Tibial nerve (tissue), 4 donors: ENCODE results near the gene METAP2. TPM values are rescaled to one million over a fixed set of nuclear protein-coding genes. Genes with fewer than 3 reads are reported as not detected.
"Not testable (repeated sequence)": the region's sequence is repeated elsewhere in the genome, so short reads cannot be mapped to it uniquely, and the experiment has no call there.

Experiments
- DNase-seq, 2 donors: peaks; one replicate each; pipeline ENCODE4 v3.0.0-alpha.2; 2019; ENCODE audit warnings: low spot score in 2 of 2
- H3K27ac ChIP-seq, 4 donors: fragments of 200-600 bp; sonication (generic) in 3 of 4; one replicate each; pipeline ENCODE4 v1.5.1; 2017 to 2019; ENCODE audit warnings: mild to moderate bottlenecking in 1 of 4
- H3K27me3 ChIP-seq, 2 donors: fragments of 200-600 bp; sonication (generic) in 1 of 2; one replicate each; pipeline versions ENCODE4 v1.5.1 to v1.6.0; 2017 to 2019
- H3K36me3 ChIP-seq, 3 donors: fragments of 200-600 bp; sonication (generic); one replicate each; pipeline ENCODE4 v1.5.1; 2018 to 2019
- H3K4me1 ChIP-seq, 4 donors: fragments of 200-600 bp; sonication (generic) in 3 of 4; one replicate each; pipeline ENCODE4 v1.5.1; 2017 to 2019
- H3K4me3 ChIP-seq, 4 donors: fragments of 200-600 bp; sonication (generic) in 3 of 4; one replicate each; pipeline ENCODE4 v1.5.1; 2017 to 2019; ENCODE audit warnings: mild to moderate bottlenecking in 1 of 4, moderate library complexity in 1 of 4
- H3K9me3 ChIP-seq, 4 donors: fragments of 200-600 bp; sonication (generic) in 3 of 4; one replicate each; pipeline ENCODE4 v1.5.1; 2017 to 2019
- EP300 ChIP-seq, 2 donors: sonication (generic); formaldehyde crosslinking; IDR thresholded peaks; one replicate each; pipeline ENCODE4 v1.6.1; 2017; ENCODE audit warnings: antibody characterized with exemption in 2 of 2, mild to moderate bottlenecking in 1 of 2
- POLR2A ChIP-seq, 2 donors: fragments of 450-650 bp; IDR thresholded peaks; one replicate each; pipeline ENCODE4 v1.6.1; 2017; ENCODE audit warnings: antibody characterized with exemption in 2 of 2, mild to moderate bottlenecking in 2 of 2, moderate library complexity in 2 of 2
- WGBS, 2 donors: methylation state at CpG; one replicate each; pipeline ENCODE4 v1.1.5; 2018; 5-methylcytosine and 5-hydroxymethylcytosine counted together
- total RNA-seq, 4 donors: library from RNA; depleted of rRNA; stranded (reverse); fragments of >200 nt; gene quantifications; one replicate each; pipeline ENCODE4 v1.1.0, GENCODE V29; 2016
- TF ChIP-seq, protein P1 (sequence below), 5 experiments: fragments of 200-600 bp in 3 of 5; fragments of 450-650 bp in 2 of 5; sonication (generic) in 3 of 5; IDR thresholded peaks; one replicate each; pipeline ENCODE4 v1.5.1; 2016 to 2019; ENCODE audit warnings: antibody characterized with exemption in 5 of 5, mild to moderate bottlenecking in 3 of 5, moderate library complexity in 2 of 5

METAP2 gene
- total RNA-seq, 4 donors from 2014 or later = 62.6 to 111 (median 73.9) TPM

DNA sequence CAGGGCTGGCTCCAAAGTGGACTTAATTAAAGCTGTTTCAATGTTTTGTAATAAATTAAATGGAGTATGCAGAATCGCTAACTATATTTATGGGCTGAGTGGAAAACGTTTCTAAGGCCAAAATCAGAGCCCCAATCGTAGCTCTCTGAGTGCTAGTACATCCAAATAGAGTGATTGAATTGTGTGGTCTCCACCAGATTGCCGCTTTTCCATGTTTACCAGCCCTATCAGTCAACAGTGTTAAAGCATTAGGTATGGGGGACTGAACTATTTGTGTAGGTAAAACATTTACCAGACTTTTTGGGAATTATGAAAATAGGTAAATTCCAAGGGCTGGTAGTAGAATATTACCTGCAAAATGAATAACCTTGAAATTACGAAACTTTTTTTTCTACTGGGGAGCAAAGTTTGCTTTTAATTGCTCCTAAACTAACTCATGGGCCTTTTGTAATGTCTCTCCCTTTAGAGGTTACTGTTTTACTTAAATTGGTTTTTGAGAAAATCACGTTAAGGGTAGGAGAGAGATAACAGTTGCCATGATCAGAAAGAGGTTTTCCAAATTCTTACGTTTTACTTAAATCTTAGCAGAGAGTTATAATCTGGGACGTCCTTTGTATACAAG lies 28.0 kb upstream of the METAP2 start:
- H3K4me1 ChIP-seq = peaks cover 0 to 7% (median 0%) of the 10 kb centered on the region in 4 donors
- H3K36me3 ChIP-seq = no peaks in the 10 kb centered on the region
- no peaks in the 10 kb centered on the region for H3K27me3 ChIP-seq
- peak overlapping the region in 1 of 4 donors; percentile 34 for H3K4me3 ChIP-seq
- H3K27ac ChIP-seq = peak overlapping the region in 1 of 4 donors; percentile 30
- no peak for DNase-seq
- TF ChIP-seq, protein P1, sequence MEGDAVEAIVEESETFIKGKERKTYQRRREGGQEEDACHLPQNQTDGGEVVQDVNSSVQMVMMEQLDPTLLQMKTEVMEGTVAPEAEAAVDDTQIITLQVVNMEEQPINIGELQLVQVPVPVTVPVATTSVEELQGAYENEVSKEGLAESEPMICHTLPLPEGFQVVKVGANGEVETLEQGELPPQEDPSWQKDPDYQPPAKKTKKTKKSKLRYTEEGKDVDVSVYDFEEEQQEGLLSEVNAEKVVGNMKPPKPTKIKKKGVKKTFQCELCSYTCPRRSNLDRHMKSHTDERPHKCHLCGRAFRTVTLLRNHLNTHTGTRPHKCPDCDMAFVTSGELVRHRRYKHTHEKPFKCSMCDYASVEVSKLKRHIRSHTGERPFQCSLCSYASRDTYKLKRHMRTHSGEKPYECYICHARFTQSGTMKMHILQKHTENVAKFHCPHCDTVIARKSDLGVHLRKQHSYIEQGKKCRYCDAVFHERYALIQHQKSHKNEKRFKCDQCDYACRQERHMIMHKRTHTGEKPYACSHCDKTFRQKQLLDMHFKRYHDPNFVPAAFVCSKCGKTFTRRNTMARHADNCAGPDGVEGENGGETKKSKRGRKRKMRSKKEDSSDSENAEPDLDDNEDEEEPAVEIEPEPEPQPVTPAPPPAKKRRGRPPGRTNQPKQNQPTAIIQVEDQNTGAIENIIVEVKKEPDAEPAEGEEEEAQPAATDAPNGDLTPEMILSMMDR (IDR thresholded peaks at IDR 0.05) = no peak
- no peak for TF ChIP-seq POLR2A (IDR thresholded peaks at IDR 0.05)
- no peak for TF ChIP-seq EP300 (IDR thresholded peaks at IDR 0.05)
- 69 to 71% methylated on average over 8 of the region's 8 CpGs for WGBS, 2 donors
- no peaks in the 10 kb centered on the region for H3K9me3 ChIP-seq

DNA sequence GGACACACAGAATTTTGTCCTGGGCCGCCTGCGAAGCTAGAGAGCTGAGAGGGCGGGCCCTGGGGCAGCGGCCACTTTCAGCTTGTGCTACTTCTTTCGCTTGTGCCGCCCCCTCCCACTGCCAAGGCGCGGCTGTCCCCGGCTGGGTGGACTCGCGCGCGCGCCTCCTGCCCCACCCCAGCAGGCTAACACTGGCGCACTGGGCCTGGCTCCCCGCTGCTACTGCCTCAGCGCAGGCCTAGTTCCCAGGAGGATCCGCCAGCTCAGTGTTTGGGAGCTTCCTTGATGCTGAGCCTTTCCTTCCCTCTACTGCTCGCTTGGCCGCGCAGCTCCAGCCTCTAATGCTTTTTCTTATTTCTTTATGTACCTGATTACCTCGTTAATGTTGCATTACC lies 27.4 kb upstream of the METAP2 start:
- H3K4me3 ChIP-seq = peak overlapping the region in 2 of 4 donors; percentile 5 to 34
- no peaks in the 10 kb centered on the region for H3K27me3 ChIP-seq
- no peaks in the 10 kb centered on the region for H3K9me3 ChIP-seq
- TF ChIP-seq POLR2A (IDR thresholded peaks at IDR 0.05) = no peak
- no peak for TF ChIP-seq EP300 (IDR thresholded peaks at IDR 0.05)
- TF ChIP-seq, protein P1 (IDR thresholded peaks at IDR 0.05) = no peak
- peaks cover 0 to 7% (median 0%) of the 10 kb centered on the region in 4 donors for H3K4me1 ChIP-seq
- DNase-seq = peak; percentile 21 to 37
- 15 to 20% methylated on average over 22 of the region's 22 CpGs for WGBS, 2 donors
- peak overlapping the region in 1 of 4 donors; percentile 30 for H3K27ac ChIP-seq
- no peaks in the 10 kb centered on the region for H3K36me3 ChIP-seq

DNA sequence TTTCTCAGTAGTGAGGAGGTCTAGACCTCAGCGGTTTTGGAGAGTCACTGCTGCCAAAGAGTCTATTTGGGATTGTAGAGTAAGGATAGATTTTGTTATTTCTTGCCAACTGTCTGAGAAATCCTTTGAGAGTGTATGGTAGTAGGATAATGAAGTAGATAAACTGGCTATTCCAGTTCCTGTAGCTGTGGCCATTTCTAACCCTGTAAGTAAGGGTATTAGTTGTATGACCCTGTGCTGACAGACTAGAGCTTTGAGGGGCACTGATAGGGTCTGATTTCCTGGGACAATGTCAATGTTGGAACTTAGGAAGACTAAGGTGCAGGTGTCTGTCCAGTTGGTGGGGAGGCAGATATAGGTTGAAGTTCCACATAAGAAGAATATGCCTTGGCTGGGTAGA lies 24.3 kb upstream of the METAP2 start:
- not testable (repeated sequence) for H3K9me3 ChIP-seq, H3K4me1 ChIP-seq, H3K36me3 ChIP-seq, H3K27me3 ChIP-seq, DNase-seq, H3K4me3 ChIP-seq, H3K27ac ChIP-seq
- WGBS, 2 donors = 88 to 95% methylated on average over 1 of the region's 1 CpG

DNA sequence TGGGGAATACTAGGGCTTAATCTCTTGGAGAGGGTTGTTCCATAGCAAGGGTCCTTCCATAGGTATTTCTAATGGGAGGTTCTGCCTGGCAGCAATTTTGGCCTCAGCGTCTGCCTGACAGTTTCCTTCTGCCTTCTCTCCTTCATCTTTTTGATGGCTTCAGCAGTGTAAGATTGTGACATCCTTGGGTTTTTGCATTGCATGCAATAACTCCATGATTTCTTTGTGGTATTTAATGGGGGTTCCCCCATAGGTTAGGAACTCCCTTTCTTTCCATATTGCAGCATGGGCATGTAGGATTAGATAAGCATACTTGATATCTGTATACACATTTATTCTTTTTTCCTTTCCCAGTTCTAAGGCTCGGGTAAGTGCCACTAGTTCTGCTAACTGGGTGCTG lies 21.5 kb upstream of the METAP2 start:
- not testable (repeated sequence) for H3K4me1 ChIP-seq, H3K27me3 ChIP-seq, H3K4me3 ChIP-seq, DNase-seq, H3K27ac ChIP-seq, H3K36me3 ChIP-seq
- 81% methylated on average over 2 of the region's 2 CpGs for WGBS, 2 donors
- peaks cover 0 to 12% (median 0%) of the 10 kb centered on the region in 4 donors for H3K9me3 ChIP-seq

DNA sequence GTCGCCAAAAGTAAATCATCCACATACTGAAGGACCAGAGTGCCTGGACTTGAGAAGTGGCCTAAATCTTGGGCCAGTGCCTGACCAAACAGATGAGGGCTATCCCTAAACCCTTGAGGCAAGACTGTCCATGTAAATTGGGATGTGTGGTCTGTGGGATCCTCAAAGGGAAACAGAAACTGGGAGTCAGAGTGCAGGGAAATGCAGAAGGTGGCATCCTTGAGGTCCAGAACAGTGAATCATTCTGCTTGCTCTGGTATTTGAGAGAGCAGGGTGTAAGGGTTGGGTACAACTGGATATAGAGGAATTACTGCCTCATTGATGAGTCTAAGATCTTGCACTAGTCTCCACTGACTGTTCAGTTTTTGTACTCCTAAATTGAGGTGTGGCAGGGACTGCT lies 20.1 kb upstream of the METAP2 start:
- not testable (repeated sequence) for DNase-seq, H3K27me3 ChIP-seq, H3K36me3 ChIP-seq, H3K4me1 ChIP-seq, H3K27ac ChIP-seq, H3K4me3 ChIP-seq
- peaks cover 0 to 23% (median 2%) of the 10 kb centered on the region in 4 donors for H3K9me3 ChIP-seq
- 91 to 100% methylated on average over 1 of the region's 1 CpG for WGBS, 2 donors

DNA sequence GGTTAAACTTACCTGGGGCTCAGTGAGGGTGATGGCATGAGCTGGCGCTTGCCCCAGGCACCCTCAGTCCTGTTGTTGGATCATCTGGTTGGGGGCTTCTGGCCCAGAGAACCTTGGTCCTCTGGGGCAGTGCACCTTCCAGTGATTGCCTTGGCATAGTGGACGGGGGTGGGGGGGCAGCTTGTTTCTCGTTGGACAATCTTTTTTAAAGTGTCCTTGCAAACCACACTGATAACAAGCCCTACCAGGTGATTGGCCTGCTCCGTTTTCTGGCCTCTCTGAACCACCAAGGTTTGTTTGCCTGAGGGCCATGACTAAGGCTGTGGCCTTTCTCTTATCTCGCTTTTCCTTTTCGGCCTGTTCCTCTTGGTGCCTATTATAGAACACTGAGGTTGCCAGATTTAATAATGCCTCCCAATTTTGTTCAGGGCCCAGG lies 19.2 kb upstream of the METAP2 start:
- peaks cover 0 to 23% (median 2%) of the 10 kb centered on the region in 4 donors for H3K9me3 ChIP-seq
- H3K4me1 ChIP-seq, H3K36me3 ChIP-seq, H3K4me3 ChIP-seq, H3K27me3 ChIP-seq, H3K27ac ChIP-seq, DNase-seq: not testable (repeated sequence)
- WGBS, 2 donors = 85 to 86% methylated on average over 5 to 6 of the region's 6 CpGs

DNA sequence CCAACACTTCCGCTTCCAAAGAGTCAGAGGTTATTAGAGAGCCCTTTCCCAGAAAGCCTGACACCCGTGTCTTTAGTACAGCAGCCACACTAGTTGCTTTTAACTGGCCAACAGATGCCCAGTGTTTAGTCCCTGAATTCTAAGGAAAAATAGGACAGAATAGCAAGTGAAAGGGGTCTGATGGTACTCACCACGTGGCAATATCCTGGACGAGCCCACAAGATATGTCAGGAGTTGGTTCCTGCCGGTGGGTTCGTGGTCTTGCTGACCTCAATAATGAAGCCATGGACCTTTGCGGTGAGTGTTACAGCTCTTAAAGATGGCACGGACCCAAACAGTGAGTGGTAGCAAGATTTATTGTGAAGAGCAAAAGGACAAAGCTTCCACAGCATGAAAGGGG lies 16.3 kb upstream of the METAP2 start:
- not testable (repeated sequence) for H3K27ac ChIP-seq, DNase-seq, H3K36me3 ChIP-seq, H3K27me3 ChIP-seq, H3K4me3 ChIP-seq, H3K4me1 ChIP-seq
- WGBS, 2 donors = 83 to 86% methylated on average over 8 of the region's 8 CpGs
- H3K9me3 ChIP-seq = peaks cover 0 to 23% (median 2%) of the 10 kb centered on the region in 4 donors

DNA sequence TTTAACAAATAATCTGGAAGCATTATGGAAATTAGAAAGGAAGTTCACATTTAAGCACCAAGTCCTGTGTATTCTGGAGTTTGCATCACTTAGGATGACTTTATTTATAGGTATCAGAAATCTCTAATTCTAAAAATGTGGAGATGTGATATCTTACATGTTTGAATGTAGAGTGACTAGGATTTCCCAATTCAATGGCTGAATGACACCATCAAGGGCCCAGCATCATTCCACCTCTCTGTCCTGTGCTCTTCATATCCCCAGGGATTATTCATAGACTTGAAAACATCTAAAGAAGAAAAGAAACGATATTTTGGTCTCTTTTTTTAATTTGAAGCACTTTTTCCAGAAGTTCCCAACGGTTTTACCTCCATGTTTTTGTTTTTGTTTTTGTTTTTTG lies 15.2 kb upstream of the METAP2 start:
- no peak for DNase-seq
- Histone ChIP-seq H3K36me3 (no peaks in the 10 kb centered on the region), H3K27ac (no peak overlapping the region), H3K4me3 (no peak overlapping the region), H3K9me3 (peaks cover 0 to 23% (median 2%) of the 10 kb centered on the region in 4 donors), H3K27me3 (no peaks in the 10 kb centered on the region), H3K4me1 (no peaks in the 10 kb centered on the region)
- no peak for TF ChIP-seq POLR2A (IDR thresholded peaks at IDR 0.05)
- no peak for TF ChIP-seq EP300 (IDR thresholded peaks at IDR 0.05)
- TF ChIP-seq, protein P1 (IDR thresholded peaks at IDR 0.05) = no peak
- 62 to 70% methylated on average over 2 of the region's 2 CpGs for WGBS, 2 donors
